ENCODE measurements around the gene PAGR1. TPM values are rescaled to one million over a fixed set of nuclear protein-coding genes. Genes with fewer than 3 reads are reported as not detected.
A peak's percentile ranks its signal among the peaks of the same experiment; 100 is the strongest.

Gene PAGR1
- total and polyA plus RNA-seq, 2 of the 8 experiments (the other 6 are each of a cell fraction or from before 2014, with no cell fraction given), result 35.4 to 56.4 TPM

- TF ChIP-seq FOSL1 (IDR thresholded peaks at IDR 0.05; ENCODE audit: insufficient read depth, low read depth, low read length) (no peak), RXRA (IDR thresholded peaks at IDR 0.05; ENCODE audit: insufficient read depth, low read depth, low read length) (no peak), RAD21 (IDR thresholded peaks at IDR 0.05 in 1 of 2, conservative IDR thresholded peaks at IDR 0.05 in 1 of 2; ENCODE audit: low read depth in 2 of 2, low read length in 2 of 2) (peak; percentile 54 to 68), TBP (IDR thresholded peaks at IDR 0.05; ENCODE audit: low read depth, low read length) (peak; percentile 71; the same call in 1 of the 2 replicates), SIN3A (conservative IDR thresholded peaks at IDR 0.05 in 1 of 2, IDR thresholded peaks at IDR 0.05 in 1 of 2; ENCODE audit: low read depth in 1 of 2, low read length in 2 of 2) (peak in 1 of 2 experiments; percentile 81; a peak in 2 of 4 replicates), NANOG (IDR thresholded peaks at IDR 0.05; ENCODE audit: insufficient read depth, low read depth, low read length, poor library complexity, severe bottlenecking) (no peak), CTCF (IDR thresholded peaks at IDR 0.05; ENCODE audit: control extremely low read depth in 1 of 3, insufficient read depth in 1 of 3, low read depth in 1 of 3, low read length in 3 of 3) (peak; percentile 85 to 98 (median 97)), SIX5 (IDR thresholded peaks at IDR 0.05; ENCODE audit: low read depth, low read length) (no peak), BACH1 (IDR thresholded peaks at IDR 0.05; ENCODE audit: low read length) (peak; percentile 40; the same call in 1 of the 2 replicates), SAP30 (IDR thresholded peaks at IDR 0.05; ENCODE audit: insufficient read depth, insufficient replicate concordance, low read length) (no peak), ATF3 (IDR thresholded peaks at IDR 0.05; ENCODE audit: insufficient read depth, low read depth, low read length) (no peak; the same call in 1 of the 2 replicates), EP300 (IDR thresholded peaks at IDR 0.05; ENCODE audit: borderline replicate concordance in 1 of 2, low read depth in 2 of 2, low read length in 2 of 2) (no peak), CHD2 (IDR thresholded peaks at IDR 0.05; ENCODE audit: low read length) (0 out of 2 replicates have a peak, but pooled peaks have one; percentile 18), USF2 (IDR thresholded peaks at IDR 0.05; ENCODE audit: low read length) (peak; percentile 64), KDM4A (IDR thresholded peaks at IDR 0.05; ENCODE audit: low read depth, low read length, severe bottlenecking) (peak; percentile 34), YY1 (IDR thresholded peaks at IDR 0.05; ENCODE audit: low read depth, low read length) (peak; percentile 91)
Observed at GRCh38 chr16:29784901-29785500, 31.0 kb upstream of the PAGR1 start (continued).
